NOMO-1 treated with DMSO at 0.1 percent for 48 hours (cell line): Measurements from ENCODE around the gene SPTBN1.

Source experiments
- DNase-seq: peaks from one replicate; lab custom pipeline; 2025; ENCODE audit not compliant: unreplicated experiment; lab: John Stamatoyannopoulos, UW

SPTBN1 gene

DNA sequence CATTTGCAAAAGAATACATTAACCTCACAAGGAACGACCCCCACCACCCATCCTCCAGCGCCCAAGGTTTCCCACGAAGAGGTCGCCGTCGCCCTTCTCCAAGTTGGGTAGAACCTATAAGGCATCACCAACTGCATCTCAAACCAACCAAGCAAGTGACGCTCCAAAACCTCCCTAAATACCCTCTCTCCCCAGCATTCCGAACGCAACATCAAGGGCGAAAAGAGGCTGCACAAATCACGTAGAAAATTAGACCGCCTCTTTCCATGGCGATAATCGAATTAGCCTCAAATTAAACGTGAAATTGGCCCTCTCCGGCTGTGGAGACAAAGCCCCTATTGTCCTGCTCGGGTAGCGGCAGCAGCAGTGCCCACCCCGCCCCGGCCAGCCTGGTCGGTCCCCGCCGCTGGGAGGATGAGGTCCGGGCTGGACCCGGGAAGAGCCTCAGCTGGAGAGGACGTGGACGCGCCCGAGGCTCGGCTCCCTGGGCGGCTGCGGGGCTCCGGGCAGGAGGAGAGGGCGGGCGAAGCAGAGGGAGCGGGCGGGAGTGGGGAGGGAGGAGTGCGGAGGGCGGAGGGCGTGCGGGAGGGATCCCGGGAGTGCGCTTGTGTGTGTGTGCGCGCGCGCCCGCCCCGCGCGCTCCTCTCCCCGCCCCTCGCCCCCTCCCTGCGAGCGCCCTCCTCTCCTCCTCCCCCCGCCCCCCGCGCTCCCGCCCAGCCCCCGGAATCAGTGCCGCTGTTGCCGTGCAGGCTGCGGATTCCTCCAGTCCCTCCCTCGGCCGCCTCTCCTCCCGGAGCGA, at the start of gene SPTBN1:
TSS of gene SPTBN1 (plus strand) at position 765 of the 799 bp plus-strand sequence. CDS start 70,092 bp downstream, outside the sequence.
- no peak for DNase-seq

- DNase-seq, result no peak
Observed at GRCh38 chr2:54407693-54408092, 48.4 kb upstream of the SPTBN1 start.

- no peak for DNase-seq
Observed at GRCh38 chr2:54408288-54408687, 47.8 kb upstream of the SPTBN1 start.

- no peak for DNase-seq
Observed at GRCh38 chr2:54409752-54410151, 46.4 kb upstream of the SPTBN1 start.

- DNase-seq, result no peak
Observed at GRCh38 chr2:54411801-54412354, 44.2 kb upstream of the SPTBN1 start.

- no peak for DNase-seq
Observed at GRCh38 chr2:54416166-54416813, 39.8 kb upstream of the SPTBN1 start.

GRCh38 chr2:54416938-54417337, 39.2 kb upstream of the SPTBN1 start:
- no peak for DNase-seq

- no peak for DNase-seq
Observed at GRCh38 chr2:54417577-54417976, 38.5 kb upstream of the SPTBN1 start.

GRCh38 chr2:54419388-54419787, 36.7 kb upstream of the SPTBN1 start:
- DNase-seq, result no peak

DNA sequence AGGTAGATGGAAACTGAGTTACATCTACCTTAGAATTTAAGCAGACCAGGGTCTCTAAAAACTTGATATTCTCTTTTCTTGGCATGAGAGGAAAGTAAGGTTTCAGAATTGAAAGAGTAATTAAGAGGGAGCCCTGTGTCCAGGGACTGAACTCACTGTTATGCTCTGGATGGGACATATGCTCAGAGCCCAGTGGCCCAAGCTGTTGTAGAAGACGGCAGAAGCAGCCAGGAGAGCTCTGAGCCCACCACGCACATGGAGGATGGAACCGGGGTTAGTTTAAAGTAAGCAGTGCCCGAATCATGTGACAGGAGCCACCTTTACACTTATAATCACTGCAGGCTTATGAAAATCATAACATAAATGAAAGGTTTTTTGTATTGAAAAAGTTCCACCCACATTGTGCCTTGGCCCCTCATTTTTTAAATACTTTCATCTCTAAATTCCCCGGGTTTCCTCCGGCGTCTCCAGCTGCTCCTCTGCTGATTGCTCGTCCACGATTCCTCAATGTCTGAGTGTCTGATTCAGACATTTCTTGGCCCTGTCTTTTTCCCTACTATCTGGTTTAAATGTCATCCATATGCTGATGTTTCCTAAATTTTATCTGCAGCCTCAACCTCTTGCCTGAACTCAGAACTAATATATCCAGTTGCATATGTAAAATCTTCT, 36.1 kb upstream of the SPTBN1 start:
- DNase-seq, result no peak

DNA sequence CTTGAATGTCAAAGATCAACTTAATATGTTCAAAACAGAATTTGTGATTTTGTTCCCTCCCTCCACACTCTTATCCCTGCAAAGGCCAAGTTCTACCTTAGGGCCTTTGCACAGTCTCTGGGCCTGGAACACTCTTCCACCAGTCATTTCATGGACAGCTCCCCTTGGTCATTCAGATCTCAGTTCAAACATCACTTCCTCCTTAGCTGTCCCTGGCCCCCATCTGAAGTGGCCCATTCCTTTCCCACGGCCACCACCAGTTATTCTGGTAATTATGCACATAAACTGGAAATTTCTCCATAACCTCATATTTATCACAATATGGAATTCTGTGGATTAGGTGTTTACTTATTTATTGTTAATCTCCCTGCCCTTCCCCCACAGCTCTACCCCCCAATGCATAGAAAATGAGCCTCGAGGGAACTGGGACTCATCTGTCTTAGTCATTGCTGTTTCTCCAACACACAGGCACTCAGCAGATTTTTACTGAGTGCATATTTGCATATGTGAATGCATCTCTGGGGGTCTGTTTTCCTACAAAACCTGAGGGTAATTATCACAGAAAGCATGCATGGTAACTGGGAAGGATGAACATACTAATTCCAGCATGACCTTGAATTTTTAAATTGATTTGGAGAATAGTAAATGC, 35.5 kb upstream of the SPTBN1 start:
- DNase-seq, result no peak

DNA sequence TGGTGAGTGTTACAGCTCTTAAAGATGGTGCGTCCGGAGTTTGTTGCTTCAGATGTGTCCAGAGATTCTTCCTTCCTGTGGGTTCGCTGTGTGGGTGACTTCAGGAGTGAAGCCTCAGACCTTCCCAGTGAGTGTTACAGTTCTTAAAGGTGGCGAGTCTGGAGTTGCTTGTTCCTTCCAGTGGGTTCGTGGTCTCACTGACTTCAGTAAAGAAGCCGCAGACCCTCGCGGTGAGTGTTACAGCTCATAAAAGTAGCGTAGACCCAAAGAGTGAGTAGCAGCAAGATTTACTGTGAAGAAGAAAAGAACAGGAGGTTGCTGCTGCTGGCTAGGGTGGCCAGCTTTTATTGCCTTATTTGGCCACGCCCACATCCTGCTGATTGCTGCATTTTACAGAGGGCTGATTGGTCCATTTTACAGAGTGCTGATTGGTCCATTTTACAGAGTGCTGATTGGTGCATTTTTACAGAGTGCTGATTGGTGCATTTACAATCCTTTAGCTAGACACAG, 34.0 kb upstream of the SPTBN1 start:
- no peak for DNase-seq

- no peak for DNase-seq
Observed at GRCh38 chr2:54423213-54423612, 32.9 kb upstream of the SPTBN1 start.

DNA sequence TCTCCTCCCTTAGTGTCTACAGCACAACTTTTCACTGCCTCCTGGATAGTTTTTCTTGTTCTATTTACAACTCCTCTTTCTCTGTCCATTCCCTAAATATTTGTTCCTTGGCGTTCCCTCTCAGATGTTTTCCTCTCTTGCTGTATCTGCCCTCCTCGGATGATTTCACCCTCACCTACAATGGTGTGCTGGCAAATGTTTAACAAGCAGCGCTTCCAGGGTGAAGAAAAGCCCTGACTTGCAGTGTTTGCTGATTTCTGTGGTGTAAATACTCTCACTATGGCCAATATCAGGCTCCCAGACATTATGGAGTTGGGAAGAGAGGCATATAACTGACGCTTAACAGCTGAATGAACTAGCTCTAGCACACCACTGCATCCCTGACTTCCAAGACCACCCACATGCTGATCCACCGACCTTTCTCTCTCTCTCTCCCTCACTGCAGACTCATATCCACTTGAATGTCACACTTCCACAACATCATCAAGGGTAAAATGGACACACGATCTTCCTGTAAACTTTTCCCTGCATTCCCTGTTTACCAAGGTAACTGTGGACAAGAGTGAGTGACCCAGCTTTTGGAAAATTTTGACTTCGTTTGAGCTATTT, 31.5 kb upstream of the SPTBN1 start:
- DNase-seq, result no peak

GRCh38 chr2:54428108-54428831, 27.9 kb upstream of the SPTBN1 start:
- no peak for DNase-seq

GRCh38 chr2:54429054-54429453, 27.1 kb upstream of the SPTBN1 start:
- DNase-seq, result no peak

GRCh38 chr2:54429811-54430551, 26.1 kb upstream of the SPTBN1 start:
- DNase-seq, result no peak

DNA sequence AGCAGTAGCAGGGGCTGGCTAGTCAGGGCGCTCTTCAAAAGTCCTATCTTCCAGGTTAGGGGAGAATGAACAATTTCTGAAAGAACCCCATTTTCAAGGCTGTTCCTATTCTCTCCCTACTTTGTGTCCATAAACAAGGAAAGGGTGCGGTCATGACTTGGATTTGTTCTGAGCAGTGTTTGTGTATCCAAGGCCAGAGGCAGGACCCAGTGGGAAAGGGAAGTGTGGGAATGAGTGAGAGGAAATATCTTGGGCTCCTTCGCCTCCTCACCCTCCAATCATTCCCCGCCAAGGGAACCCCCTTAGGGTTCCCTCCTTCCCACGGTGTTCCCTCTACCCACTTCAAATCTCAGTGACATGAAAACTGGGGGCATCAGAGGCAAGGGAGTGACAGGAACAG, 25.5 kb upstream of the SPTBN1 start:
- no peak for DNase-seq
